ENCODE measurements around the gene MAD1L1. TPM values are rescaled to one million over a fixed set of nuclear protein-coding genes. Genes with fewer than 3 reads are reported as not detected.
"Not testable (repeated sequence)": the region's sequence is repeated elsewhere in the genome, so short reads cannot be mapped to it uniquely, and the experiment has no call there.

The MAD1L1 gene
- polyA plus RNA-seq, 3 donors = 10.7 to 48.1 (median 18.4) TPM

DNA sequence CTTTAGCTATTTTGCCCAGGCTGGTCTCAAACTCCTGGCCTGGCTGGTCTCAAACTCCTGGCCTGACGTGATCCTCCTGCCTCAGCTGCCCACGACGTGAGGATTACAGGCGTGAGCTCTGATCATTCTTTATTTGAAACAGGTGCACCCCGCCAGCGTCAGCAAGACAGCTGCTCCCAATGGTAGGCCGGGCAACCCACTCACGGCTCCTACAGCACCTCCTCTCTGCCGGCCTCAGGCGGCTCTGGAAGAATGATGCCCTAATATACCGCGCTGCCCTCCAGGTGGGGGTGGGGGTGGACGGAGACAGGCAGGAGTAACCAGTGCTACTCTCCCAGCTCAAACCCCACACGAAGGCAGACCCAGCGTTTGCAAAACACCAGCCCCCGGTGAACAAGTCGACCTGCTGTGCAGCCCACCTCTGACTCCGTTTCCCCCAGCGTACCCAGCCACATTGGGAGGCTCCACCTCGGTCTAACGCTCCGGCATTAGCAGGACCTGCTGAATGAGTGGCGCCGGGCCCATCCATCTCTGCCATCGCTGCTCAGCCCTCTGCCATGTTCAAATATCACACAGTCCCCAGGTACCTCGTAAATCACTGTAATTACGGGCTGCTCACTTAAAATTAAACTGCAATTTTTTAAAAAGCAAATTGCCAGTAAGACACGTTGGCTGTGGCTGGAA, 414.0 kb downstream of the MAD1L1 start:
- WGBS, 3 donors = 80 to 89% (median 87%) methylated on average over 28 of the region's 28 CpGs

DNA sequence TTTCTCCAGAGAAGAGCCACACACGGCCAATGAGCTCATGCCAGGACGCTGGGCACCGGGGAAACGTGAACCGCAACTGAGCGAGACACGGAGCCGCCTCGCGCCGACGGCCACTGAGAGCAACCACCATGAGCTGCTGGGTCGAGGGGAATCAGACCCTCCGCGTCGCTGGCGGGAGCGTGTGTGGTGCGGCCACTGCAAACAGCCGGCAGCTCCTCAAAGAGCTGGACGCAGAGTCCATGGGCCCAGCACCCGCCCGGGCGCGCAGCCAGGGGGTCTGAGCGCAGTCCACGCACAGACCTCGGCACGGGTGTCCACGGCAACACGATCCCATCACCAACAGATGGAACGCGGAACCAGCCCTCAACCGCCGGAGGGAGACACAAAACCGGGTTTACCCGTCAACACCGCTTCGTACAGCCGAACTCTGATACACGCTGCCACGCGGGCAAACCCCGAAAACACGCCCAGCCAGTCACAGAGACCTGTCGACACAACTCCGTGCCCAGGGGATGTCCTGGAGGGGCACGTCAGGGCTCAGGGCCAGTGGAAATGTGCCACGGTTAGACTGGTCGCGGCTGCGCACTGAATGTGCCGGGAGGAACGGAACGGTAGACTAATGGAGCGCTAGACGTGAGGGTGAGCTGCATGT, 415.6 kb downstream of the MAD1L1 start:
- H3K27ac ChIP-seq (ENCODE audit: low read depth, low read length) = no peak overlapping the region
- WGBS, 3 donors = 96% methylated on average over 57 of the region's 57 CpGs

More for the DNA sequence above, 414.0 kb downstream of the MAD1L1 start:
- no peak overlapping the region for H3K27ac ChIP-seq (ENCODE audit: low read depth, low read length)

- 69 to 85% (median 78%) methylated on average over 7 of the region's 7 CpGs for WGBS, 3 donors
- H3K27ac ChIP-seq (ENCODE audit: low read depth, low read length) = not testable (repeated sequence)
These were observed 416.3 kb downstream of the MAD1L1 start for GRCh38 chr7:1816451-1816850.

DNA sequence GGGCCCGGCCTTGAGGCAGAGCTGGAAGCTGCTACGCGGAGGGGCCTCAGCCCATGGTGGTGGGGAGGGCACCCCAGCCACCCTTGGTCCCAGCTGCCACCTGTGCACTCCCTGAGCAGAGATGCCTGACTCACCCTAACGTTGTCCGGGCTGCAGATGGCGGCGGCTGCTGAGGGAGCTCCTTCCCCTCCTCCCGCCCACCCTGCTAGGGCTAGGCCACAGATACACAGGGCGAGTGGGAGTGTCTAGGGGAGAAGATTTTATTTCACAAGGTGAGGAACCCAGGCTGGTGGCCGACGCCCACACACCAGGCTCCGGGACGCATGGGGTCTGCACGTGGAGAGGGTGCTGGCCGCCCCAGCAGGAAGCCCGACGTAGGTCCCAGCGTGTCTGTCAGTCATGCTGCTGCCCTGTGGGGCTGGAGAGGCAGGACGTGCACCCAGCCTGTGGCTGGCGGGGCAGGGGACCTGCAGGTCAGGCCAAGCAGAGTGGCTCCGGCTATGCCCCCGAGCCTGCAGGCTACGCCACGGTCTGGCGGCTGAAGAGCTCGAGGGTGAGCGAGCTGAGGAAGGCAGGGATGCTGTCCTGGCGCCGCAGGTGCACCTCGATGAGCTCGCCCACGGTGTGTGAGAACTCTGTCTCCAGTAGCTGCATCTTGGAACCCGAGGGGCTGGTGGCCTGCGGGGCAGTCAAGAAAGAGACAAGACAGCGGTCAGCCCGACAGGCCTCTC, 417.0 kb downstream of the MAD1L1 start:
- not testable (repeated sequence) for H3K27ac ChIP-seq (ENCODE audit: low read depth, low read length)
- WGBS, 3 donors = 92 to 94% (median 93%) methylated on average over 31 to 36 of the region's 36 CpGs

DNA sequence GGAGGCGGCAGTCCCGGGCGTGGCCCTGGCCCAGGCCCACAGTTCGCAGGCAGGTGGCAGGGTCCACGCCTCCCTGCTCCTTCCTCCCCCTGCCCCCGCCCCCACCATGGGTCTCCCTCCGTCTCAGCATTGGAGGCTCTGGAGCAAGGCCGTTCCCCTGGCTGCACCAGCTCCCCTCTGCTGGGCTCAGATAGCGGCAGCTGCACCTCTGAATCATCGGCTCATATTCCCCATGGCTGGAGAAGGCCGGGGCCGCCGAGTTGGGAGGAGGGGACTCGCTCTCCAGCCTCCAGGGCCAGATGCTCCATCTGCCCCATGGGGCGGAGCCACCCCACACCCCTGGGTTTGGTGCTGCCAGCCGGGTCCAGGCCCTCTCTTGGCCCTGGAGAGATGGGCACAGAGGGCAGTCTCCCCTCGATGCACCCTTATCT, 417.7 kb downstream of the MAD1L1 start:
- 89 to 93% (median 93%) methylated on average over 14 to 17 of the region's 17 CpGs for WGBS, 3 donors
- H3K27ac ChIP-seq (ENCODE audit: low read depth, low read length) = no peak overlapping the region

- 91 to 94% (median 93%) methylated on average over 22 of the region's 22 CpGs for WGBS, 3 donors
- H3K27ac ChIP-seq (ENCODE audit: low read depth, low read length) = no peak overlapping the region
These were observed 418.5 kb downstream of the MAD1L1 start for GRCh38 chr7:1814089-1814811.

- H3K27ac ChIP-seq (ENCODE audit: low read depth, low read length) = no peak overlapping the region
- 88 to 92% (median 91%) methylated on average over 13 to 18 of the region's 18 CpGs for WGBS, 3 donors
These were observed 419.2 kb downstream of the MAD1L1 start for GRCh38 chr7:1813394-1814088.

- 49 to 62% (median 62%) methylated on average over 33 of the region's 33 CpGs for WGBS, 3 donors
These were observed 420.0 kb downstream of the MAD1L1 start for GRCh38 chr7:1812509-1813393.

DNA sequence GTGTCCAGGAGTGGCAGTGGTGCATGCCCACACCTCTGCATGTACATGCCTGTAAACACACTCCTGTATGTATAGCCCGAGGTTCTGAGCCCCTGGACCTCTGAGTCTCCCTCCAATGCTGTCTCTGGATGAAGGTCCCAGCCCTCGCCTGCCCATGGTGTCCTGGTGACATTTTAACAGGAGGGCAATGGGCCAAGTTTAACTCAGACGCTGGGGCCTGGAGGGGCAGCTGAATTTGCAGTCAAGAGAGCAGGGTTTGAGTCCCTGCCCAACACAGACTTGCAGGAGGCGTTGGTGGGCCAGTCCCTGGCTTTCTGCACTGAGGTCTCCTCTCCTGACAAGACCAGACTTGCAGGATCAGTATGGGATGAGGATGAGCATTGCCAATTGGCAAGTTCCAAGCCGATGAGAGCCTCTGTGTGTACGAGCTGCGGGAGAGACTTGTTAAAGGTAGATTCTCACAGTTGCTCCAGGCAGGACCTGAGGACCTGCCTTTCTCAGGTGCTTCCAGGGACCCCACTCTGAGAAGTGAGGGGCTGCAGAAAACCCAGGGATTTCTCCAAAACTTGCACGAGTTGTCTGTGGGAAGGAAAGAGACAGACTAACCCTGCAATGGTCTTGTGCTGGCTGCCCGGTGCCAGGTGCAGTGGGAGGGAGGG, 420.8 kb downstream of the MAD1L1 start:
- H3K27ac ChIP-seq (ENCODE audit: low read depth, low read length) = no peak overlapping the region
- WGBS, 3 donors = 38 to 58% (median 56%) methylated on average over 9 of the region's 9 CpGs

More at GRCh38 chr7:1812509-1813393, 420.0 kb downstream of the MAD1L1 start:
- H3K27ac ChIP-seq (ENCODE audit: low read depth, low read length) = no peak overlapping the region

DNA sequence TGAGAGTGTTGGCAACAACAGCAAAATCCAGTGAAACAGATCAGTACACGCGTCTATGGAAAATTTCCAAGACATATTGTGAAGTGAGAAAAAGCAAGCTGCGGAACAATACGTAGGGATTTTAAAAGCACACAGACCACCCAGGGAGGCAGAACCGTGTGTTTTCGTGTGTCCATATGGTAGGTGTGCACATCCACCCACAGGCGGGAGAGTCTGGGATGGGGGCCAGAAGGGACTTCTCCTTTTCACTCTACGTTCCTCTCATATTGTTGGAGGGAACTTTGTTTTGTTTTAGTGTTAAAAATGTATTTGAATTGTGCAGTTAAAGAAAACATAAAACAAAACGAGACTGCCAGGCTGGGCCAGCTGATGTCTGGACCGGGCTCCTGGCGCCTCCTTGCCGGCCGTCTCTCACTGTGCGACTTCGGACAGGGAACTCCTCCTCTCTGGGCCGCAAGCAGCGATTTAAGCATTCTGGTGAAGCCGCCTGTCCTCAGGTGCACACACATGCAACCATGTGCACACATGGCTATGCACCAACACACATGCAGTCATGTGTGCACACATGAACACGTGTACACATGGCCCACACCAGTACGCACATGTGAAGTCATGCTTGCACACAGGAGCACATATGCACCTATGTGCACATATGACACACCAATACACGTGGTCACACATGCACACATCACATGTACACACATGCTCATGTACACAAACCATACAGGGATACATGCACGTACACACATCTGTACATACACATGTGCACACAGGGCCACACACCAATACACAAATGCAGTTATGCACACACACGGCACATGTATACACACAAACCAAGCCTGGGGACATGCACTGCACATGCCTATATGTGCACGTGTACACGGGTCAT, 421.5 kb downstream of the MAD1L1 start:
- 47 to 76% (median 48%) methylated on average over 25 of the region's 25 CpGs for WGBS, 3 donors
- no peak overlapping the region for H3K27ac ChIP-seq (ENCODE audit: low read depth, low read length)

GRCh38 chr7:1810521-1810920, 422.2 kb downstream of the MAD1L1 start:
- WGBS, 3 donors = 48 to 67% (median 57%) methylated on average over 16 of the region's 16 CpGs
- H3K27ac ChIP-seq (ENCODE audit: low read depth, low read length) = no peak overlapping the region

- no peak overlapping the region for H3K27ac ChIP-seq (ENCODE audit: low read depth, low read length)
- WGBS, 3 donors = 88 to 92% (median 91%) methylated on average over 24 to 29 of the region's 29 CpGs
These were observed 423.0 kb downstream of the MAD1L1 start for GRCh38 chr7:1809601-1810258.

DNA sequence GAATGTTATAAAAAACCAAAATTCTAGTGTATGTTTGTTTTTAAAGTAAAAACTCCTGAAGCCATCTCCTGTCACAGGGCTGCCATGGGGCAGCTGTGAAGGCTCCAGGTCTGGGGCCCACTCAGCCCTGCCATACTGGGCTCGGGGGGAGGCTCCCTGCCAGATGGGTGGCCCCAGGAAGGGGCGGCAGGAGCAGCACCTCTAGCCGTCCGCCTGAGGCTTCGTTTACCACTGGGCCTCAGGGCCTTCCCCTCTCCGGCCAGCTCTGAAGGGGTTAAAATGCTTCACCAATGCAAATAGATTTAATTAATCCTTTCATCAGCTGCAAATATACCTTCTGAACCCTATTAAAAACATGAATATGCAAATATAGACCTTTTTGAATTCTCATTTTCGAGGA, 423.7 kb downstream of the MAD1L1 start:
- WGBS, 3 donors = 89 to 92% (median 90%) methylated on average over 7 of the region's 7 CpGs
- H3K27ac ChIP-seq (ENCODE audit: low read depth, low read length) = no peak overlapping the region

- WGBS, 3 donors = 88 to 91% (median 91%) methylated on average over 26 of the region's 26 CpGs
These were observed 424.7 kb downstream of the MAD1L1 start for GRCh38 chr7:1807821-1808600.

GRCh38 chr7:1806354-1806753, 426.4 kb downstream of the MAD1L1 start:
- 77 to 84% (median 83%) methylated on average over 14 of the region's 14 CpGs for WGBS, 3 donors

More at GRCh38 chr7:1807821-1808600, 424.7 kb downstream of the MAD1L1 start:
- no peak overlapping the region for H3K27ac ChIP-seq (ENCODE audit: low read depth, low read length)

More at GRCh38 chr7:1806354-1806753, 426.4 kb downstream of the MAD1L1 start:
- H3K27ac ChIP-seq (ENCODE audit: low read depth, low read length) = no peak overlapping the region

All from adipose tissue (tissue), 3 donors.